B cell (primary cell): ENCODE data around the gene ADPRS.

Experiments used
- EZH2 ChIP-seq: IDR thresholded peaks from 2 replicates; pipeline ENCODE4 v1.6.1; 2012; ENCODE audit warnings: borderline replicate concordance, low read depth, mild to moderate bottlenecking, moderate library complexity, low read length; ENCODE audit not compliant: insufficient read depth, poor library complexity, severe bottlenecking
- TF ChIP-seq, protein P1 (sequence below): fragments of 200-600 bp; IDR thresholded peaks from one replicate; pipeline ENCODE4 v1.8.0; 2022; ENCODE audit warnings: antibody characterized with exemption, mild to moderate bottlenecking

DNA sequence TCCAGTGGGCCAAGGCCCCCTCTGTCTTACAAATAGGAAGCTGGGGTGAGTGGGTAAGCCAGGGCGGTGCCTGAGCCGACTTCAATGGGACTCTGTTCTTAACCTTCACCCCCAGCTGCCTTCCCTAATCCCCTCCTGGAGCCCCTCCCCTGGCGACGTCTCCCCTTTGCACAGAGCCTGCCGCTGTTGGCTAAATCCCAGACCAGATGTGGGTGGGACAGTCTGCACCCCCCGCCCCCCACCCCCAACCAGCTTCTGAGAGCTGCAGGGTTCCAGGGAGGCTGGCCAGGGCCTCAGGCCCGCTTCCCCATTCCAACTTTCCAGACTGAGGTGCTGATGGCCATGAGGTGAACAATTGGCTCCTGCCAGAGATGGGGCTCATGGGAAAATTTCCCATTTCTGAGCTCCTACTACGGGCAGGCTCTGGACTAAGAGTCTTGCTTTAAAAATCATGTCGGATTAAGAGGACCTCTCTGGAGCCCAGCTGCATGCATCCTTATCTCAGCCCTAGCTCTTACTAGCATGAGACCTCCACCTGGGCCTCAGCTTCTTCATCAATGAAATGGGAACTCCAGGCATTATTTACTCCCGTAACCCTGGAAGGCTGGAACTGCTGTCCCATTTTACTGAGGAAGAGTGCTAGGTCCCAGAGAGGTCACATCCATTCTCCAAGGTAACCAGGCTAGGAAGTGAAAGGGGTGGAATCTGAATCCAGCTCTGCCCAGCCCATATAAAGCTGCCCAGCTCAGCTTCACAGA is 29.9 kb downstream of the ADPRS start:
- TF ChIP-seq, protein P1, sequence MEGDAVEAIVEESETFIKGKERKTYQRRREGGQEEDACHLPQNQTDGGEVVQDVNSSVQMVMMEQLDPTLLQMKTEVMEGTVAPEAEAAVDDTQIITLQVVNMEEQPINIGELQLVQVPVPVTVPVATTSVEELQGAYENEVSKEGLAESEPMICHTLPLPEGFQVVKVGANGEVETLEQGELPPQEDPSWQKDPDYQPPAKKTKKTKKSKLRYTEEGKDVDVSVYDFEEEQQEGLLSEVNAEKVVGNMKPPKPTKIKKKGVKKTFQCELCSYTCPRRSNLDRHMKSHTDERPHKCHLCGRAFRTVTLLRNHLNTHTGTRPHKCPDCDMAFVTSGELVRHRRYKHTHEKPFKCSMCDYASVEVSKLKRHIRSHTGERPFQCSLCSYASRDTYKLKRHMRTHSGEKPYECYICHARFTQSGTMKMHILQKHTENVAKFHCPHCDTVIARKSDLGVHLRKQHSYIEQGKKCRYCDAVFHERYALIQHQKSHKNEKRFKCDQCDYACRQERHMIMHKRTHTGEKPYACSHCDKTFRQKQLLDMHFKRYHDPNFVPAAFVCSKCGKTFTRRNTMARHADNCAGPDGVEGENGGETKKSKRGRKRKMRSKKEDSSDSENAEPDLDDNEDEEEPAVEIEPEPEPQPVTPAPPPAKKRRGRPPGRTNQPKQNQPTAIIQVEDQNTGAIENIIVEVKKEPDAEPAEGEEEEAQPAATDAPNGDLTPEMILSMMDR, result no peak
- TF ChIP-seq EZH2, result no peak
